Right lobe of liver (tissue), 6 donors: ENCODE data around the gene CCDC92. TPM values are rescaled to one million over a fixed set of nuclear protein-coding genes. Genes with fewer than 3 reads are reported as not detected.

Source experiments
- ATAC-seq, 4 donors: fragments of 200-7000 bp; cut with Tn5 transposase; one replicate each; pipeline ENCODE4 v1.9.1; 2020; ENCODE audit warnings: mild to moderate bottlenecking in 4 of 4, moderate library complexity in 4 of 4
- DNase-seq, 3 donors: peaks; one replicate each; pipeline ENCODE4 v3.0.0-alpha.2; 2020
- H3K27ac ChIP-seq, 3 donors: fragments of 200-600 bp; one replicate each; pipeline ENCODE4 v1.8.0; 2022
- H3K27me3 ChIP-seq, 2 donors: fragments of 200-600 bp; one replicate each; pipeline ENCODE4 v1.8.0; 2022
- H3K36me3 ChIP-seq, 4 donors: fragments of 200-600 bp; sonication (generic) in 1 of 4; one replicate each; pipeline versions ENCODE4 v1.5.1 to v1.8.0; 2017 to 2022; ENCODE audit warnings: control low read depth in 1 of 4
- H3K4me1 ChIP-seq, 4 donors: fragments of 200-600 bp; sonication (generic) in 1 of 4; one replicate each; pipeline versions ENCODE4 v1.5.1 to v1.8.0; 2017 to 2022; ENCODE audit warnings: control low read depth in 1 of 4
- H3K4me3 ChIP-seq, 3 donors: fragments of 200-600 bp; one replicate each; pipeline ENCODE4 v1.8.0; 2022
- H3K9me3 ChIP-seq, 4 donors: fragments of 200-600 bp; sonication (generic) in 1 of 4; one replicate each; pipeline versions ENCODE4 v1.5.1 to v1.8.0; 2017 to 2022; ENCODE audit warnings: control low read depth in 1 of 4
- POLR2A ChIP-seq: fragments of 450-650 bp; IDR thresholded peaks from one replicate; pipeline ENCODE4 v1.6.1; 2017; ENCODE audit warnings: antibody characterized with exemption, mild to moderate bottlenecking
- WGBS: methylation state at CpG from one replicate; pipeline ENCODE4 v1.1.6; 2018; ENCODE audit warnings: low coverage, low lambda C conversion rate; ENCODE audit not compliant: insufficient coverage; ENCODE audit errors: missing lambda C conversion rate; 5-methylcytosine and 5-hydroxymethylcytosine counted together
- intact Hi-C, 2 donors: fragments of 100-400 bp; cut with DNase I; formaldehyde crosslinking; loops; one replicate each; pipeline versions ENCODE4 v1.11.2 to v1.14.1; 2022
- total RNA-seq, 6 experiments: library from RNA; depleted of rRNA in 2 of 6; stranded (reverse); fragments of >200 nt in 2 of 6; fragmentation: NEBNext Ultra II Directional in 3 of 6; extraction: Animal tissue kit (Norgen Biotek cat#: 25700) in 3 of 6; gene quantifications; one replicate each; pipeline versions ENCODE4 v1.1.0 to v1.2.4, GENCODE V29; 2016 to 2023
- TF ChIP-seq, protein P1 (sequence below), 4 donors: fragments of 200-600 bp in 3 of 4; fragments of 450-650 bp in 1 of 4; IDR thresholded peaks; one replicate each; pipeline versions ENCODE4 v1.5.1 to v1.8.0; 2016 to 2022; ENCODE audit warnings: antibody characterized with exemption in 4 of 4, mild to moderate bottlenecking in 2 of 4
- donor health status: DM: no; HTN: yes; CAD: no.
- donor health status: DM: no; HTN: no; CAD: no.
- donor health status: DM: no; HTN: no; CAD: no.
- donor health status: DM: no; HTN: yes; CAD: no.
- donor health status: DM: no; HTN: yes; CAD: no.

CCDC92 gene
- total RNA-seq, 6 experiments from 2014 or later: 12.5 to 17.5 (median 16.1) TPM

DNA sequence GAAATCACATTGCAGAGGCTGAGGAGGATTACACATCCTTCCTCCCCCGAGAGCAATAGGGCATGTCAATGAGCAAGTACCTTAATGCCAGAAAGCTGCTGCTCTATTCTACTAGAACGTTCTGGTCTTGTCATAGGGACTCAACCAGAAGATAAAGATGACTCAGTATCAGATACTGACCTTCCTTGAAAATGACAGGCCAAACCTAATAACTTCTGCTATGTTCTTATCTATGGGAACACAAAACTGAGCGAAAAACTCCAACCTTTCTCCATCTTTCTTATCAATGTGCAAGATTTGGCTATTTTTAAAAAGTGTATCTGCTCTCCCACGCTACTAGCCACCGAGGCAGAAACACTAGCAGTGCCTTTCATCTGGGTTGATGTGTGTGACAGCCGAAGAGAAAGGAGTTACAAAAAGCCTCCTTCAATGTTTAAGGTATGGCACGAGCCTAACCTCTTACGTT lies 5.5 kb downstream of the CCDC92 start:
- Histone ChIP-seq H3K36me3 (no peaks in the 10 kb centered on the region), H3K27ac (no peak overlapping the region)

DNA sequence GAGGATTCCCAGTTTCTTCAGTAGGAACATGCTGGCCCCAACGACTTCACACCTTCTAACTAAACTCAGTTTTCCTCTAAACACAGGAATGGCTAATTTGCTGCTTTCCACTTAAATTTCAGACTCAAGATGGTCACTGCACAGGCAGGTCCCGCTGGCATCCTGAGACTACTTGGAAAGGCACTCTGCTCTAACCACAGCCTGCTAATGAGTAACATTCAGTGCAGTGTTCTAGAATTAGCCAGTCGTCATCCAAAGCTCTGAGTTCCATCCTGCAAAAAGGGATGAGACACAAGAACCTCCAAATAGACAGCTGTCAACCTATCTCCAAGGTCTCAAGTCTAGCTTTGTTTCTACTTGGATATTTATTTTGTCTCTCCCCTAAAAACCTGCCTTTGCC lies 6.0 kb downstream of the CCDC92 start:
- intact Hi-C loops: no loop called here
- Histone ChIP-seq H3K9me3 (no peaks in the 10 kb centered on the region), H3K4me1 (peaks cover 0 to 18% (median 5%) of the 10 kb centered on the region in 4 donors), H3K4me3 (no peak overlapping the region), H3K36me3 (no peaks in the 10 kb centered on the region), H3K27ac (no peak overlapping the region), H3K27me3 (no peaks in the 10 kb centered on the region)
- DNase-seq (no peak), ATAC-seq (no peak)
- 94% methylated on average over 2 of the region's 3 CpGs for WGBS
- TF ChIP-seq, protein P1, sequence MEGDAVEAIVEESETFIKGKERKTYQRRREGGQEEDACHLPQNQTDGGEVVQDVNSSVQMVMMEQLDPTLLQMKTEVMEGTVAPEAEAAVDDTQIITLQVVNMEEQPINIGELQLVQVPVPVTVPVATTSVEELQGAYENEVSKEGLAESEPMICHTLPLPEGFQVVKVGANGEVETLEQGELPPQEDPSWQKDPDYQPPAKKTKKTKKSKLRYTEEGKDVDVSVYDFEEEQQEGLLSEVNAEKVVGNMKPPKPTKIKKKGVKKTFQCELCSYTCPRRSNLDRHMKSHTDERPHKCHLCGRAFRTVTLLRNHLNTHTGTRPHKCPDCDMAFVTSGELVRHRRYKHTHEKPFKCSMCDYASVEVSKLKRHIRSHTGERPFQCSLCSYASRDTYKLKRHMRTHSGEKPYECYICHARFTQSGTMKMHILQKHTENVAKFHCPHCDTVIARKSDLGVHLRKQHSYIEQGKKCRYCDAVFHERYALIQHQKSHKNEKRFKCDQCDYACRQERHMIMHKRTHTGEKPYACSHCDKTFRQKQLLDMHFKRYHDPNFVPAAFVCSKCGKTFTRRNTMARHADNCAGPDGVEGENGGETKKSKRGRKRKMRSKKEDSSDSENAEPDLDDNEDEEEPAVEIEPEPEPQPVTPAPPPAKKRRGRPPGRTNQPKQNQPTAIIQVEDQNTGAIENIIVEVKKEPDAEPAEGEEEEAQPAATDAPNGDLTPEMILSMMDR (IDR thresholded peaks at IDR 0.05): no peak
- TF ChIP-seq POLR2A: no peak

More for the DNA sequence above, 5.5 kb downstream of the CCDC92 start:
- H3K27me3 ChIP-seq: no peaks in the 10 kb centered on the region
- DNase-seq: no peak
- 85% methylated on average over 8 of the region's 8 CpGs for WGBS
- ATAC-seq: no peak
- H3K4me3 ChIP-seq: no peak overlapping the region
- no peaks in the 10 kb centered on the region for H3K9me3 ChIP-seq
- intact Hi-C loops: no loop called here
- peaks cover 0 to 18% (median 5%) of the 10 kb centered on the region in 4 donors for H3K4me1 ChIP-seq
- no peak for TF ChIP-seq POLR2A
- TF ChIP-seq, protein P1 (IDR thresholded peaks at IDR 0.05): no peak

DNA sequence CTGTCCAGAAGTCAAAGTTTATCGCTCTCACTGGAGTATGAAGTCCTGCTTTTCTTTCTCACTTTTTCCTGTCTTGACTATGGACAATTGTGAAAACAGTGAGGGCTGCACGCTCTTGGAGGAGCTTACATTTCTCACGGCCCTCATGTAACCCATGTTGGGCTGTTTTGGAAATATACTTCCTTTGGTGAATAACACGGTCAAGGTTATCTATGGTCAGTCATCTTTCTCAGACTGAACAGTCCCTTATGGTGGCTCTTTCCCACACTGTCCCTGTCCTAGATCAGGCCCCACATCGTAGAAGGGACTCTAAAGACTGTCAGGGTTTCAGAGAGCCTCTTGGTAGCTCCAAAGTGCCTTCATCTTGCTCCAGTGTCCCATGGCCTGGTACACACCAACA lies 7.2 kb downstream of the CCDC92 start:
- ATAC-seq: no peak
- intact Hi-C loops: no loop called here
- H3K27ac ChIP-seq: no peak overlapping the region
- peaks cover 0 to 14% (median 5%) of the 10 kb centered on the region in 4 donors for H3K4me1 ChIP-seq
- no peak for DNase-seq
- no peaks in the 10 kb centered on the region for H3K9me3 ChIP-seq
- no peak overlapping the region for H3K4me3 ChIP-seq
- H3K27me3 ChIP-seq: no peaks in the 10 kb centered on the region
- TF ChIP-seq, protein P1 (IDR thresholded peaks at IDR 0.05): no peak
- no peak for TF ChIP-seq POLR2A
- 68% methylated on average over 5 of the region's 5 CpGs for WGBS
- no peaks in the 10 kb centered on the region for H3K36me3 ChIP-seq

DNA sequence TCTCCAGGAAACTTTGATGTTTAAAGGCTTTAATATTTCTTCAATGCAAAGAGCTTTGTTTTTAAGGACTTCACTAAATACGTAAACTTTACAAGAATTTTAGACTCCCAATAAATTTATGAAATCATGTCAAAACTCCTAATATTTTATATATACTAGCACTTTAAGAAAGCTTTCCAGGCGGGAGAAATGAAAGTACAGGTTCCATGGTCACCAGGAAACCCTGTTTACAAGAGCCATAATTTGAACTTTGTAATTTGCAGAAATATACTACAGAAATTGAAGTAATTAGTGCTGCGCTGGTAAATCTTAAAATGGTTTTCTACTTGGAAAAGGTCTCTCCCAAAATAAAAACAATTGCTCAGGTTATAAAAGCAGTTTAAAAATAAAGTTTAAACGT lies 8.8 kb downstream of the CCDC92 start:
- Histone ChIP-seq H3K4me1 (peaks cover 0 to 14% (median 5%) of the 10 kb centered on the region in 4 donors), H3K27me3 (no peaks in the 10 kb centered on the region), H3K36me3 (no peaks in the 10 kb centered on the region), H3K27ac (no peak overlapping the region), H3K9me3 (no peaks in the 10 kb centered on the region), H3K4me3 (no peak overlapping the region)
- DNase-seq: no peak
- intact Hi-C loops: no loop called here
- 42% methylated on average over 4 of the region's 4 CpGs for WGBS
- ATAC-seq: peak in 2 of 4 donors; percentile 30 to 50
- TF ChIP-seq, protein P1 (IDR thresholded peaks at IDR 0.05): no peak
- no peak for TF ChIP-seq POLR2A

DNA sequence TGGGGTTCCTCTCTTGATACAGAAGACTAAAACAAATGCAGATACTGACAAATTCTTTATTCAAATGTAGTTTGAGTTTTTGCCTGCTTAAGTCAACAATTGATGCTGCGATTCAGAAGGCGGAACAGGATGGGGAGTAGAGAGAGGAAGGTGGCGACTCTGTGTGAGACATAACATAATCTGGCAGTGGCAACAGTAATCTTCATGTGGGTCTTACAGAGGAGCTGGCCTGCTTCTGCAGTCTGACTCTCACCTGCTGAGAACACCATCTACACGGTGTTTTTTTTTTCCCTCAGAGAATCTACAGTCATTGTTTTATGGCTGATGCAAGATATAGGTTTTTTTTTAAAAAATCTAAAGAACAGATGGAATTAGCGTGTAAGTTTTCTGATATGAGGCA lies 10.1 kb downstream of the CCDC92 start:
- 90% methylated on average over 5 of the region's 5 CpGs for WGBS
- DNase-seq (no peak), ATAC-seq (no peak)
- H3K27ac ChIP-seq: no peak overlapping the region
- peaks cover 0 to 14% (median 5%) of the 10 kb centered on the region in 4 donors for H3K4me1 ChIP-seq
- no peak overlapping the region for H3K4me3 ChIP-seq
- H3K9me3 ChIP-seq: no peaks in the 10 kb centered on the region
- H3K36me3 ChIP-seq: no peaks in the 10 kb centered on the region
- TF ChIP-seq, protein P1 (IDR thresholded peaks at IDR 0.05): no peak
- no peak for TF ChIP-seq POLR2A
- H3K27me3 ChIP-seq: no peaks in the 10 kb centered on the region
- intact Hi-C loops: no loop called here
